Posterior cingulate gyrus (tissue), 11 donors: ENCODE data around the gene GUCY1B1.

Experiments
- DNase-seq, 10 donors: peaks; one replicate each; pipeline versions ENCODE4 v3.0.0 to v3.0.0-alpha.2; 2020 to 2021; ENCODE audit warnings: mixed read lengths in 3 of 10
- intact Hi-C: fragments of 100-400 bp; cut with DNase I; formaldehyde crosslinking; loops from one replicate; pipeline ENCODE4 v1.15.1; 2023

GUCY1B1 gene

DNA sequence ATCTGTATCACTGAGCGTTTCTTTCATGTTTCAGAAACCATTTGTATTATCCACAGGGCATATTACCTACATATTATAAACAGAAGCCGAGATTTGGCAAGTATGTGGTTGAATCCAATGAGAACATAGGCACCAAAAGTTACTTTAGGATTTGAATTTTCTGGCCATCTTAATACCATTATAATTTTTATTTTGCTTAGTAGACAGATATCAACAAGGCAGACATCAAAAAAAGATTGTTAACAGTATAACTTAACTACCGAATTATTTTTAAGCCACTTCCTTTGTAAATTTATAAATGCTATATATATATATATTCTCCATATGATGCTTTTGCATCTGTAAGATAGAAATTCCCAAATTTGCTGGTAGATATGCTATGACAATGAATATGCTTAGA is 2.2 kb downstream of the GUCY1B1 start:
- no peak for DNase-seq
- intact Hi-C loops = no loop called here

DNA sequence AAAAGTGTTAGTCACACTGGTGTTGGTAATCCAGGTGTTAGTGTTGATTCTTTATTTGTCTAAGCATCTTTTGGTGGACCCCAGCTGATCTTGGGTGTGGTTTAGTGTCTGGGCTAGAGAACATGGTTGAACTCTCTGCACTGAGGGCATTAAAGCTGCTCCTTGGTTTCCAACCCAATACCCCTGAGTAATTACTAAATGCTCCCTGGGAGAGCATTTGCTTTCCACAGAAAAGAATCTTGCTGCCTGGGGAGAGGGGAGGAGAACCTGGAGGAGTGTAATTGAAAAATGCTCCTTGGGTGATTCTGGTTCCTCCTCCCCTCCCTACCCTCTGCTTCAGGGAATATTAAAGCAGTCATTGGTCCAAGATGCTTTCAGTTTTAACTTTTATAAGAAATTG is 3.1 kb downstream of the GUCY1B1 start:
- DNase-seq = no peak
- intact Hi-C loops = no loop called here

DNA sequence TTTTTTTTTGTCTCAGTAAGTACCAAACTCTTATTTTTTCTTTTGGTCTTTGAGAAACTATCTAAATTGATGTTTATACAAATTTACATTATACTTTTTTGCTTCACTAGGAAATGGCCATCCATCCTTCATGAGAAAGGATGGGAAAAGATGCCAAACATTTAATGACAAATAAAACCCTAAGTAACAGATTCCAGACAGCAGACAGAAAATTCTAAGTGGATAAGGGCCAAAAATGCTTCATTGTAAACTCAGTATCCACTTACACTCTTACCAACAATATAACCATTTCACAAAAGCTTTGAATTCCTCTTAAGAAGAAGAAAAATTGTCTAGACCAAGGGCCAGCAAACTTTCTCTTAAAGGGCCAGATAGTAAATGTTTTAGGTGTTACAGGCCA is 3.5 kb downstream of the GUCY1B1 start:
- intact Hi-C loops = no loop called here
- no peak for DNase-seq

DNA sequence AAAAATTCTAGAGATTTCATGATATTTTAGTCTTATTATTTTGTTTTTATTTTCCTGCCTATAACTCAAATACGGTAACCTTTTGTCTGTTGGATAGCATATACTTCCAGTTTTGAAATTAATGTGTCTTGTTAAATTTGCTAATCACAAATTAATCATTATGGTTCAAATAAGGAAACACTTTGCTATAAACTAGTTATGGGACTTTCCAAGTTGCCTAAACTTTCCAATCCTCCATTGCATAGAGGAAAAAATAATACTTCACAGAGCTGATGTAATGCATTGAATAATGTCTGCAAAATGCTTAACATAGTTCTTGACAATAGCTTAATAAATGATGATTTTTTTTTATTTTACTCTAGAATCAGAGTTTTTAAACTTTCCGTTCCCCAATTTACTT is 4.7 kb downstream of the GUCY1B1 start:
- DNase-seq = no peak
- intact Hi-C loops = no loop called here

DNA sequence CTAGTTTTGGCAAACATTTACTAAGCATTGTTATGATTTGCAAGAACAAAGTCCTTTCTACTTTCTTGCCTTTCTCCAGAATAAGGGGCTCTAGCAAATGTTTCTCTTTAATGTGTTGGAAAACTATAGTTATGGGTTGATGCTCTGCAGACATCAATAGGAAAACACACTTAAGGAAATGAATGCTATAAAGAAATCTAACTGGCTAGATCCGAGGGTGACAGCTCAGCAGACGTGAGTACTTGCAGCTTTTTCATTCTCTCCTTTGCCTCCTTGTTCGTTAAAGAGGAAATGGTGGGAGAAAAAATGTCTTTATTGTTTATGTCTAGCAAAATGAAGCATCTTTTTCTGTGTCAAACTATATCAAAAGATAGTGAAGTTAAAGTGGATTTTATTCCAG is 6.3 kb downstream of the GUCY1B1 start:
- intact Hi-C loops = no loop called here
- no peak for DNase-seq

DNA sequence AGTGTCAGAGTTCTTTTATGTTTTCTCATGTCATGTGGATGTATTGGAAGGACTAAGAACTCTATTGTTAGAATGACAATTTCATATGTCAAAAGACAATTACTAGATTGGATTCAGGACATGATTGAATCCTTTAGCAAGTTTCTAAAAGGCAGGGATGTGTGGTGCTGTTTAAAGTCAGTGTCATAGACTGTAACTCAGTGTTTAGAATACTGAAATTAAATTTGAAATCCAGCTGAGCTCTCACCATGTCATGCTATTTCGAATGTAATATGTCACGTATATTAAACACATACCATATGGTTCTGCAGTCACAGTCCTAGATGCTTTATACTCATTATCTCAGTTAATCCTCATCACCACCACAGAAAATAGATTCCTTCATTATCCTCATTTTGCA is 7.8 kb downstream of the GUCY1B1 start:
- intact Hi-C loops = no loop called here
- no peak for DNase-seq

DNA sequence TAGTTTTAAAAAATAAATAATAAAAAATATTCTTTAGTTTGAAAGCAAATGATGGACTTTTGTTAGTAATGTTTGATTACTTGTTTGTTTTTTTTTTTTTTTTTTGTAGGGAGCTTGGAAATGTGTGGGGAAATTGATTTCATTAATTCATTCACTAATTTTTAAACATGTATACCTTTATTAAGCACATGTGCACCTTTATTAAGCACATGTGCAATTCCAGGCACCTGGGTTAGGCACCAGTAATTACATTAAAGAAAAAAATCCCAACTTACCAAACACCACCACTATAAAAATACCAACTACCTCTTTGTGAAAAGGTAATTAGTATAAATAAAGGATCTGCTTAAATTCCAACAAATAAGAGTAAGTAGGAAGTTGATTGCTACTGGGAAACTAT is 9.5 kb downstream of the GUCY1B1 start:
- intact Hi-C loops = no loop called here
- no peak for DNase-seq

DNA sequence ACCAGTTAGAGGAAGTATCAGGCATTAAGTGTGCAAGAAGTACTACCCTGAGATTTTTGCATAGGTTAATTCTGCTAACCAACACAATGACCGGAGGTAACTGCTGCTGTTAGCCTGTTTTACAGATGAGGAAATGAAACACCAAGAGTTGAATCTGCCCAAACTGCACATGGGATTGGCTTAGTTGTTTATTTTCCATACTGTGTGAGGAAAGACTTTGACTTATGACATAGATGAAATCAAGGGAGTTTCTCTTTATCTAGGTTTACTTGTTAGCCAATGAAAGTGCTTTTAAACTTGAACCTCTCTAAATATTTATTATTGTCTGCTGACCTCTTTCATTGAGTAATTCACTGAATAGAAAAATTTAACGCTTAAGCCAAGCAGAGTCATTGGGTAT is 10.3 kb downstream of the GUCY1B1 start:
- DNase-seq = no peak
- intact Hi-C loops = no loop called here

DNA sequence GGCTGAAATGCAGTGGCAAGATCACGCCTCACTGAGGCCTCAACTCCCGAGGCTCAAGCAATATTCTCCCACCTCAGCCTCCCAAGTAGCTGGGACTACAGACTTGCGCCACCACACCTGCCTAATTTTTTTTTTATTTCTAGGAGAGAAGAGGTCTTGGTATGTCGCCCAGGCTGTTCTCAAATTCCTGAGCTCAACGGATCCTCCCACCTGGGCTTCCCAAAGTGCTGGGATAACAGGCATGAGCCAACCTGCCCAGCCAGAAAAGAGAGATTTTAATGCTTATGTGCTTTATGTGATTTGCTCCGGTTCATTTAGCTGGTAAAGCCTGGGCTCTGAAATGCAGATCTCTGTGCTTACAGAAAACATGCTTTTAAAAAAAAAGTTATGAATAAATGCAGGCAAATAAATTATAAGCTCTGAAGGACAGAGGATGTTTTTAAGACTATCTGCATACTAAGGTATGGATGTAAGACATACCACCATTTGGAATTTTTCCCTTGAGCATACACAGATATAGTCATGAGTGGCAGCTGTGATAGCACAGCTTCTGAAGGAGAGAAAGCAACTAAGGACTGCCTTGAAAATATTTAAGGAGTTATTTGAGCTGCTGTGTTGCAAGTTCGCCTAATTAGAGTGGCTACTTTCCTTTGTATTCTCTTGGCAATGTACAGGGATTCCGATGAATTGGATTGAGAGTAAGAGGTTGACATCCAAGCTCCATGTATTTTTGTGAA is 13.8 kb downstream of the GUCY1B1 start:
- intact Hi-C loops = no loop called here
- peak in 1 of 10 donors; percentile 48 for DNase-seq

DNA sequence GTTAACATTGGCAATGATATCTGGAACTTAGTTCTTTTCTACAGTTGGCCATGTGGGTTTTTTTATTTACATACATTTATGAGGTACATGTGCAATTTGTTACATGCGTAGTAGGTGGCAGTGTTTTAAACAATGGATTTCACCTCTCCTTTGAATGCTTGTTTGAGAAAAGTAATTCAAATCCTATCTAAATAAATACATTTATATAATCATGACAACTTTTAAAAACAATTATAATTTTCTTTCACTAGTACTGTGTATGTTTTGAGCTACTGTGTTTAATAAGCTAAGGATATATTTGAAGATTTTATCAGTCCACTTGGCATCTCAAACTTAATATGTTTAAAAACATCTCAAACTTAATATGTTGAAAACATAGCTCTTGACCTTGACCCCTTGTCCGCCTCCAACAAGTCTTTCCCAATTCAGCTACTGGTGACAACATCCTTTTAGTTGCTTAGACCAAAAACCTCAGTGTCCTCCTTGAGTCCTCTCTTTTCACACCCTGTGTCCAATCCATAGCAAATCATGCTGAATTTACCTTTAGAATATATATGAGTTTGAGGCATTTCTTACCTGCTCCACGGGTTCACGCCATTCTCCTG is 14.5 kb downstream of the GUCY1B1 start:
- no peak for DNase-seq
- intact Hi-C loops = no loop called here

DNA sequence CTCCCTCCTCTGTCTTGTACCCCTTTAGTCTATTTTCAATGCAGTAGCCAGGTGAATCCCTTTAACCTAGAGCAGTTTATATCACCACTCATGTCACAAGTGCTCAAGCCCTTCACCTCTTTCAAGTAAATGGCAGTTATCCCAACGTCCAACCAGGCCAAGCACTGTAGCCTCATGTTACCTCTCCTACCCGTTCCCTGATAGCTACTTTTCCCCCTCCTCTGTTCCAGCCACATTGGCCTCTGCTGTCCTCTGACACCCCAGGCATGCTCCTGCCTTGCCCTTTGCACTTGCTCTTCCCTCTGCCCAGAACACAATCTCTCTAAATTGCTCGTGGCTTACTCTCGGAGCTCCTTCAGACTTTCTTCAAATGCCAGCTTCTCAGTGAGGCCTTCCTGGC is 15.2 kb downstream of the GUCY1B1 start:
- DNase-seq = no peak
- intact Hi-C loops = no loop called here

DNA sequence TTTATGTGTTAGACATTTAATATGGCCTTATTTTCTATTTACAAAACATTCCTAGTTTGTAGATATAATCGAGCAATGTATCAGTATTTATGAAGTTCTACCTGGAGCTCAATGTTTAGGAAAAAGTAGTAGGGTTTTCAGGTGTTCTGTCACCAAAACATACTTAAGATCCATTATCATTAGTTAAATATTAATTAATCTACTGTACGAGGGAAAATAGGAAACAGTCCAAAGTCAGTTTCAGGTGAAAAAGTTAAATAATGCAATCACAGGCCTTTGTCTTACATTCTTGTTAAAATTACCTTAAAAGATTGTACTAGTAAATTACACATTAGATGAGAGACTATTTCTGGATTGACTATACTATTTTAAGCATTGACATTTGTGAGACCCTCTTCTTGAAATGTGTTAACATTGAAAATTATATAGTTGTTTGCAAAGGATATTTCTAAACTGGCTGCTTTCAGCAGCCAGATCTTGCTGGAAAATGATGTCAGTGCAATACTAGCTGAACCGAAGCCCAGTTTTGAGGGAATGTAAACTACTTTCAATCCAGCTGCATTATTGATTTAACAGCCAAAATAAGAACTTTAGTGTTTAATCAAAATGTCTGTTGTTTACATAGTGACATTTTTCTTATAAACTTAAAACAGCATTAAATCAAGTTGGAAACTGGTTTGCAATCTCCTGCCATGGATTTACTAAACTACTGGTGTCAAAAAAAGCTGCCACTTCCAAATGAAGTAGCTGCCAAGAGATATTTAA is 19.3 kb downstream of the GUCY1B1 start:
- intact Hi-C loops = no loop called here
- no peak for DNase-seq

DNA sequence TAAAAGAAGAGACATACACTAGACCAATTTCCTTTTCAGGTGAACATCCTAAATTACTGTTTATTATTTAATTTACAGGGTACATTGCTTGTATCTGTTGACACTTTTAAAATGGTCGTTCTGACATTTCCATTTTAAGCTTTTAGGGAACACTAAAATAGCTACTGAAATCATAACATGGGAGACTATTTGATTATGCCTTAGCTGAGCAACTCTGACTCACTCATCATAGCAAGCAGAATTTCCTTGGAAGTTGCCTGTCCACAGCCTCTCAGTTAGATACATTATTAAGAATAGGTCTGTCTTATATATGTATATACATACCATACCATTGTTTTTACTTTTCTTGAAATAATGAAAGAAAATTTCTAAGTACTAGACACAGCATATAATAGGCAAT is 22.0 kb downstream of the GUCY1B1 start:
- DNase-seq = no peak
- intact Hi-C loops = no loop called here

DNA sequence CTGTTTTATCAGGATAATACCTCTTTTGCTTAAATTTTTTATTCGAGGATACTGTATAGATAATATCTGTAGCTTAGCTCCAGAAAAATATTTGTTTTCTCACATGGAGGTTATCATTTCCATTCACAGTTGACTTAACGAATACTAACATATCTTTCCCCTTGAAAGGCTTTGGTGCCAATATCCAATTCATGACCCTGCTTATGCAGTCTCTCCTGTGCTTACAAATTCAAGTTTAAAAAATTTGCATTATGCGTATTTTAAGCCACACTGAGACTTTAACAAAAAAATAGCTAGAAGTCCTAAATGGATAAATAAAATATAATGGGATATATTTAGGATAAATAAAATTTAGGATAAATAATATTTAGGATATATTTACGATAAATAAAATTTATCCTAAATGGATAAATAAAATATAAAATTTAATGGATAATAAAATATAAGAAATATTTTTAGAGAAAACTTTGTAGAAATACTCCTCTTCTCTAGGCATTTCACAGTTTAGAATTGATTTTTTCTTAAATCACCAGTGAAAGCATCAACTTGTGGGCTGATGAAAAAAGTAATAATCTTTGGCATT is 22.5 kb downstream of the GUCY1B1 start:
- no peak for DNase-seq
- intact Hi-C loops = no loop called here

DNA sequence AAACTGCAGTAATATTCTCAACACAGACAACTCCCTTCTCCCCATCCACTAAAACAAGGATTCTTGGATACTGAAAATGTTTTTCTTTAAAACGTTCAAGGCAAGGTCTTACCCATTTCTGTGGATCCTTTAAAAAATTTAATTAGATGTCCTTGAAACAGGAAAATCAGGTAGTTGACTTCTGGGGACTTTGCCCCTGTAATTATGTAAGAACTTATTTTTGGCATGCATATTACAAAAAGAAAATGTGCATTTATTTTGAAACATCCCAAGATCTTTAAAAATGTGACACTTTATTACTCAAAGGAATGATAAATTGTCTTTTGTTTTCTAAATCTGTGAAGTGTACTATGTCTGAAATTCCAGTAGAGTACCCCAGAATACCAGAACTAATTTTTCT is 25.8 kb downstream of the GUCY1B1 start:
- intact Hi-C loops = loop anchor here (5.0 kb wide), 1 partner anchor 257 kb away; no protein-coding TSS in a partner anchor

DNA sequence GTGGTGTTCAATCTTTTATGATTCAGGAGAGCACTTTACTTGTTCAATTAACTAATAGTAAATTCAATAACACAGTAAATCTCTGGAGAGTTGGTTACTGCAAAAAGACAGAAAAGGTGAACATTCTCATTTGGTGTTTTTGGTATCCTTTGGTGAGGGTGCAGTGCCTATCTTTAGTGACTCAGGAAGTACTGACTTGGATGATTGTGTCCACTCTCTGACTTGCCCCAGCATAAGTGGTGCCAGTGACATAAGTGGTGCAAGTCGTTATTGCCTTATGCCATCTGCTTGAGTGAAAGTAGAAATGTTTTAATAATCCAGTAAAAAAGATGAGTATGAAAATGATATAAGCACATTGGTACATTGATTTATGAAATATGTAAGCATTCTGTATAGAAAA is 27.0 kb downstream of the GUCY1B1 start:
- intact Hi-C loops = loop anchor here (5.0 kb wide), 1 partner anchor 259 kb away; no protein-coding TSS in a partner anchor
- no peak for DNase-seq

More for the DNA sequence above, 25.8 kb downstream of the GUCY1B1 start:
- DNase-seq = no peak

DNA sequence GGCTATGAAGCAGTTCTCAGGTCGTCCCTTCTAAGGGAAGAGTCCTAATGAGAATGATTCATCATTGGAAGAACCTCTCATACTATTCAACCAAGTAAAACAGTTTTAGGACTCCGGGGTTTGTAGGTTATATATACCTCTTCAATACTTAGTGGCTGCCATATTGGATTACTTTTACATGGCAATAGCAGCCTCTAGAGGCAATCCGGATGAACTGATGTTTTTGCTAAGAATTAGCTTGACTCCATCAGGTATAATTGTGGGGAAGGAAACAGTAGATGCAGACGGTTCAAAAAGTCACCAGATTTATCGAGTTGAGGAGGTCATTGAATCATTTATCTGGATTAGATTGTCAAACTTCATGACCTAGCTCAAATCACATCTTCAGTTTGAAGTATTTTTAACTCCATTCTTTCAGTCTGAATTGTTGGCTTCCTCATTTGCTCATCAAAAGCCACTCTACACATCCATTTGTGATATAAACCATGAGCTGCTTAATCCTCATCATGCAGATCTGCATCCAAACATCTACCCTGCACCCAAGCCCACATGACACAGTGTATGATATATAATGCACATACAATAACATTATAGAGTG is 28.4 kb downstream of the GUCY1B1 start:
- DNase-seq = no peak
- intact Hi-C loops = loop anchor here (1.0 to 5.0 kb wide), 2 partner anchors 260 to 345 kb away; no protein-coding TSS in a partner anchor

DNA sequence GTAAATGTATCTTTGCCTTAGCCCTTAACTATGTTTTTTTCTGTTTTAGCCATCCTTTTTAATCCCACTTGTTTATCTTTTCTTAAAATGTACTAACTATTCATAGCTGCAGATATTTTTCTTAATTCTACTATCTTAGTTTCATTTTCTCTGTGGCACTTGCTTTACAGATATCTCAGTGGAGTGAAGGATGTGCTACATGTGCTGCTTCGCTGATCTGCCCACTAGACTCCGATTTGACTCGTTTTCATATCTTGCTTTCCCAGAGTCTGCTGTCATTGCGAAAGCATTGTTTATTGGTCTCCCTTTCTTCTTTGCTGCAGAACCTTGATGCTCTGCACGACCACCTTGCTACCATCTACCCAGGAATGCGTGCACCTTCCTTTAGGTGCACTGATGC is 30.6 kb downstream of the GUCY1B1 start:
- intact Hi-C loops = loop anchor here (5.0 kb wide), 1 partner anchor 262 kb away; no protein-coding TSS in a partner anchor

DNA sequence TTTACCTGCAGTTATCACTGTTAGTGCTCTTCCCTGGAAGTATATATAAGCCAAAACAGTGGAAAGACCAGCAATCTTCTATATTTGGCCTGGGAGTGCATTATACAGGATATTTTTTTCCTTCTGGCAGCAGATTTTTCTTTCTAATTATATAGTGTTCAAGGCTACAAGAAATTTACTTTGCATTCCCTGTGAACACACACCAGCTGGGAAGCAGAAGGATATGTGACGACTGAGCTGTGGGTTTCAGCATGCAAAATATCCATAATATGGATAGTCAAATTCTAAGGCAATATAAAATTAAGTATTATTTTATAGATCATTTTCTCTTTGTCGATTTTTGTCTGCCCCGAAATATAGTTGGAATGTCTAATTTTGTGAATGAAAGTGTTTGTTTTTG is 31.2 kb downstream of the GUCY1B1 start:
- peak in 1 of 10 donors; percentile 57 for DNase-seq
- intact Hi-C loops = loop anchor here (5.0 kb wide), 1 partner anchor 263 kb away; no protein-coding TSS in a partner anchor

More for the DNA sequence above, 30.6 kb downstream of the GUCY1B1 start:
- no peak for DNase-seq

DNA sequence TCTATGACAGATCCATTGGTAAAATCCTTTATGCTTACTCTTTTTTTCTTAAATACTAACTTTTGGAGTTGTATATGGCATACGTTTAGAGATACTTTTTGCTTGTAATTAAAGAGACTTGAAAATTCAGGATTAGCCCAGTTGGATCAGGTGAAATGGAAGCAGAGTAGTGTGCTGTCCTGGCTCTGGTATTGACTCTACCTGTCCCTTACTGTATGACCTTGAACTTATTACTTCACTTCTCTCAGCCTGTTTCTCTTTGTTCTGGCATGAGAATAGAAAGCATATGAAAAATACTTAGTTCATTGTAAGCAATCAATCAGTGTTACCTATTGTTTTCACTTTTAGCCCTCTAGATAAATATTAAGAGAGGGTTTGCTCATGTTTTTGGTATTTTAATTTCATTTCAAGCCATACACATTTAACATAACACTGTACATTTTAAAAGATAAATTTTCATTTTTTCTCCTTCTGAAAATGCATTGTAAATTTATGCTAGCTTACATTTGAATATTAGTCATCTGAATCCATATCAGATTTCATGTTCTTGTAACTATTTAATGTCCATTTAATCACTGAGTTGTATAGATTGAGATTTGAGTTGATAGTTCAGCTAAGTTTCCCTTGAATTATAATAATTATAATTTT is 35.9 kb downstream of the GUCY1B1 start:
- intact Hi-C loops = no loop called here
- DNase-seq = no peak
